Measurements from ENCODE around the gene USP28. TPM values are rescaled to one million over a fixed set of nuclear protein-coding genes. Genes with fewer than 3 reads are reported as not detected.
"Not testable (repeated sequence)": the region's sequence is repeated elsewhere in the genome, so short reads cannot be mapped to it uniquely, and the experiment has no call there.

Gene USP28
- total RNA-seq, 1 donor from 2014 or later, result 10.1 TPM

GRCh38 chr11:113838005-113838404 is 37.4 kb downstream of the USP28 start:
- no peak for DNase-seq (ENCODE audit: low spot score)

- no peak for DNase-seq (ENCODE audit: low spot score)
These were observed 40.1 kb downstream of the USP28 start for GRCh38 chr11:113835306-113835705.

DNA sequence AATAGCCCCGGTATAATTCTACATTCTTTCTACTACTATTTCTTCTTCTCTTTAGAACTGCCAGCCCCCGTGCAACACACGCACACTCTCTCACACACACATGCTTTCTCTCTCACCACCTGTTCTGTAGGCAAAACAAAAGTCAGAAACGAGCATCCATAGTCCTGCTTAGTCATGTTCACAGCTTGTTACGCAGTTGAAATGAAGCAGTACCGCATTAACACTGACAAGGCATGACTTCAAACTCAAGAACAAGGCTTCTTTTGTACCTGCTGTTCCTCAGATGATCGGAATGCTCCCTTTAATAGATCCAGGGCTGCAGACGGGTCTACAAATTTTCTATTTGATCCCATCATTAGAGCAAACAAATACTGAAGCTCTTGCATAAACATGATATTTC is 42.2 kb downstream of the USP28 start:
- no peak for DNase-seq (ENCODE audit: low spot score)

GRCh38 chr11:113831314-113831713 is 44.1 kb downstream of the USP28 start:
- DNase-seq (ENCODE audit: low spot score), result no peak

- no peak for DNase-seq (ENCODE audit: low spot score)
These were observed 45.6 kb downstream of the USP28 start for GRCh38 chr11:113829751-113830150.

DNA sequence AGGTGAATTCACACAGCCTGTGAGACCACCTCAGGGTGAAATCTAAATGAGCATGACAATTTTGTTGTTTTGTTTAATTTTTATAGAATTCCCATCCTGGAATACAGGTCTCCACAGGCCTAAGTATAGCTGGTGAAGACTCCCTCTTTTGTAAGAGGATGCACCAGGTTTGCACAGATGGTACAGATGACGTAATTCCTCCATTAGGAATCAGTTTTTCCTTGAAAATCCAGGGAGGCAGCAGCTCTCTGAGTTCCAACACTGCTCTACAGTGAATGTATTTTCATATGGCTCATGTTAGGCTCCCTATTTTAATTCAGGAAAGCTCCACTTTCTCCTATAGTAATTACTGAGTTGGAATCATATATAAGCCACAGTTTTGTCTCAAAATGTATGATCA is 47.2 kb downstream of the USP28 start:
- no peak for DNase-seq (ENCODE audit: low spot score)

DNA sequence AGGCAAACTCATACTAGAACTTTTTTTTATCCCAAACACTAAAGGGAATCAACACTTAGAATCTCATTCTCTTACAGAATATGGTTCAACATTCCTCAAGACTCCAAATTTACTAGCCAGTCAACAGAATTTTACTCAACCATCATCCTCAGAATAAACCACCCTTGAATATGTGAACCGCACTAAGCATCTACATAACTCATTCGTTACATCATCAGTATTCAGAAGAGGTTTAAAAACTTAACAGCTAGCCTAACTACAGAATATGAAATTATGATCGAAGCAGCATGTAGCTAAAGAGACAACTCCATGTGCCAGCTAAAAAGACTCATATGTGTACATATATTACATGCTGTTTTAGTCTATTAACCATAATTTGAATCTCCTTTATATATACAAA is 47.9 kb downstream of the USP28 start:
- no peak for DNase-seq (ENCODE audit: low spot score)

- DNase-seq (ENCODE audit: low spot score), result no peak
These were observed 56.9 kb downstream of the USP28 start for GRCh38 chr11:113818426-113818825.

DNA sequence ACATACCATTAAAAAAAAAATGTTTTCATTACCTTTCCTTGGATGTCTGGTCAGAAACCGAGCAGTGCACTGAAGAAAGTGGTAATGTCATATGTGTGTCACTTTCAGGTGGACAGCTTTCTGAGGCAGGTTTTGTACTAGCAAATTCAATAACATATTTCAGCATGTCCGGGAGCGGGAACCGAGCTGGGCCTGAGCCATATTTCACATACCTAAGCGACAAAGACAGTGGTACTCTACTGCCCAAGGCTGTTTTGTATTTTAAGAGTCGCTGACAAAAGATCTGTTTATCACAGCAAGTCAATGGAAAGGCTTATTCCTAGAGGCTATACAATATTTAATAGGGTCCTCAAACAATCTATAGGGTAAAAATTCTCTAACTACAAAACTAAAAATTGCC is 57.7 kb downstream of the USP28 start:
- DNase-seq (ENCODE audit: low spot score), result no peak

GRCh38 chr11:113817162-113817561 is 58.2 kb downstream of the USP28 start:
- no peak for DNase-seq (ENCODE audit: low spot score)

DNA sequence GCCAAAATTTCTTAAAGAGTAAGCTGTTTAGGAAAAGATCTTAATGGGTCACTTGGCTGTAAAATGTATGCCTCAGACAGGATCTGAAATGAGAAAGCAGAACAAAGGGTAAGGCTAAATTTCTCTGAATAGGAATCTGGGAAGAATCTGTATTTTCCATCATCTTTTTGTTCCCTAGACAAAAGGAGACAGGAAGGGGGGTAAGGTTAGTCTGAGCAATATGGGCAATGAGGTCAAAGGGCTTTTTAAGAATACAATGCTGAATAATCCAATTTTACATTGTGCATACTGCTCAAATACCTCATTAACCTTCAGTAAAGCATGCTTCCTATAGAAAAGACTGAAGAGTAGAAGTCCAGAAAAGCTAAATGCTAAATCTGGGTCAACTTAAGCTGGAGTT is 61.2 kb downstream of the USP28 start:
- DNase-seq (ENCODE audit: low spot score), result no peak

GRCh38 chr11:113808931-113809330 is 66.4 kb downstream of the USP28 start:
- no peak for DNase-seq (ENCODE audit: low spot score)

DNA sequence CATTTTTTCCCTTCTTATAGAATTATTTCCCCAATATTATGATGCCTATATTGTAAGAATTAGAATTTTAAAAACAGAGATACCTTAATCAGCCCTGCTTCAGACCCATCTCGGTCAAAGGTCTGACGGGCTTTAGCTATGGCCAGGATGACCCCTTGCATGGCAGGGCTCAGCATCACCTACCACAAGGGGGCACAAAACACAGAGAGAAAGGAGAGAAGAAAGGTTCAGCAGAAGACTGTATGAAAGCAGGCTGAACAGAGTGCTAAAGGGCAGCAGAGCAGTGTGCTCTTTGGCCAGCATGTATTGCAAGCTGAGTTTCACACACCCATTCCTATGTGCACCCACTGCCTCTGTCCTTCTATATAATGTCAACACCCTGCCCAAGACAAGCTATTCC is 69.0 kb downstream of the USP28 start:
- no peak for DNase-seq (ENCODE audit: low spot score)

- DNase-seq (ENCODE audit: low spot score), result no peak
These were observed 69.7 kb downstream of the USP28 start for GRCh38 chr11:113805640-113806039.

DNA sequence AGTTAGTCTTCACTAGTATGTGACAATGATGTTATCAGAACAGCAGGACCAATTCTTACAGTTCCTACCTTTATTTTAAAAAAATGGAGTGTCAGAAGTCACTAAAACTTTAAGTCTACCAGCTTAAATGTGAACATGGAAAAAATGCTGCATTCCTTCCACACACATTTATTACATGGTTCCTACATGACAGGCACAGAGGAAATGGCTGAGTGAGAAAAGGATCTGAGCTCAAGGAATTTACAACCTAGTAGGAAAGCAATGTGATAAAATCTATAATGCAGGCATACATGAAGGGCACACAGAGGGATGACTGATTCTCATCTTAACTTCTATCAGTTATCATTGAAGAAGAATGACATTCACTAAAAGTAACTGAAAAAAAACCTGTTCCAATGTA is 72.8 kb downstream of the USP28 start:
- DNase-seq (ENCODE audit: low spot score), result no peak

DNA sequence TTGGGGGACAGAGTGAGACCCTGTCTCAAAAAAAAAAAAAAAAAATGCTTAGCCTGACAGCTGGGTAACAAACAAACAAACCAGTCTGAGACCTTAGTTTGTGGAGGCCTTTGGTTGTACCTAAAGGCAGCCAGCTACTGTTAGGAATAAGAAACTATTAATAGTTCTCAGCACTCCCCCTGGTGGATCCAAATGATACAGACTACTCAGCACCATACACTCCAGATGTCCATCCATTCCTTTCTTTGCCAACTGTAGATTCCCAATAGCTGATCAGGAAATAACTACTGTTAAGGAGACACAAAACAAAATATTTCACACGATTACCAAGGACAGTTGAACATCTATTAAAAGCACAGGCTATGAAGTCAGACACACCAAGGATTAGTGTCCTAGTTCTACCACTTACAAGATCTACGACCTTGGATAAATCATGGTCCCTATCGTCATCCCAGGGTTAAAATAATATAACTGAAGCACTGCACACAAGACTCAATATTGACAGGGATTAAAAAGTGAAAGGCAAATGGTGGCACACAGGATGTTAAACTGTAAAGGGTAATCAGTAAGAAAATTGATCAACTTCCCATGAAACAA is 78.6 kb downstream of the USP28 start:
- DNase-seq (ENCODE audit: low spot score), result no peak

- DNase-seq (ENCODE audit: low spot score), result no peak
These were observed 85.6 kb downstream of the USP28 start for GRCh38 chr11:113789675-113790320.

DNA sequence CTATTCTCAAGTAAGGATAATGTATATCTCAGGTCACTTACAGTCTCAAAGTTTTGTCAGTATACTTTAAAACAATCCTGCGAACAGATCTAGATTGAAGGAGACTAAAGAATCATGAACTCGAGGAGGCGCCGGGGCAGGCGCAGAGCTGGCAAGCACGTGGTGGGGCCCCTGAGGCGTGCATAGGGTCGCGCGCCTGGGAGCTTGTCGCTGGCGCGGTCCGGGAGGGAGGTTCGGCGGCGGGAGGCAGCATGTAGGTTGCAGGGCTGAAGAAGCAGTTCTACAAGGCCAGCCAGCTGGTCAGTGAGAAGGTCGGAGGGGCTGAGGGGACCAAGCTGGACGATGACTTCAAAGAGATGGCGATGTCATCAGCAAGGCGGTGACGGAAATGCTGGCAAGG is 86.4 kb downstream of the USP28 start:
- DNase-seq (ENCODE audit: low spot score), result not testable (repeated sequence)

- DNase-seq (ENCODE audit: low spot score), result no peak
These were observed 93.2 kb downstream of the USP28 start for GRCh38 chr11:113782134-113782533.

DNA sequence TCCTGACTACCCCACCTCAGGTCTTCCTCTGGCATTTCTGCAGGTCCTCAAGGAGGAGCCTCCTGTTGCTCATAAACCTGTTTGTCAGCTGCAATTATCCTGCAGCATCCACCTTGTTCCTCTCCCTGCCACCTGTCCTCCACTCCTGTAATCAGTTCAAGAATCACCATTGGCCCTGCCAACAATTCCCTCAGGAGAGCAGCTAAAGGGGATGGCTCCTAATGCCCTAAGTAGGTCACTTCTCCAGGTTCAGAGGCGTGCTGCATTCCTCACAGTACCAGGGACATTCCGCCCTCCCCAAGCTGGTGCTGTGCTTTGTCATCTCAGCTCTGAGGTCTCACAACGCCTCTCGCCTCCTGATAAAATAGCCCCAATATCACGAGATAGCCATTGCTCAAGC is 93.7 kb downstream of the USP28 start:
- no peak for DNase-seq (ENCODE audit: low spot score)

DNA sequence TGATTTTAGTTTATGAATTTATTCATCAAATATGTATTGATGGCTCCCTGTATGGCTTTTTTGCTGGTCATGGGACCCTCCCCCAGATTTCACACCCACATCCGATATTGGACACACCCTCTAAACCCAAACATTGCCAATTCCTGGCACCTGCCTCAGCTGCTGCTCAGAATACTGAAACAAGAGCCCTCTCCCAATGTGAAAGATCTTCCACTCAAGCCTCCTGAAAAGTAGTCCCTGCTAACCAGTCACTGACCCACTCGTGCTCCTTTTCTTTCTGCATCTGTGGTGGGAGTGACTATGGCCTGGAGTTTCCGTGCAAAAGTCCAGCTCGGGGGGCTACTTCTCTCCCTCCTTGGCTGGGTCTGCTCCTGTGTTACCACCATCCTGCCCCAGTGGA is 95.9 kb downstream of the USP28 start, which contains the start of gene CLDN25:
Gene CLDN25 (plus strand): TSS at position 301 of the 400 bp plus-strand sequence. CDS start 0 bp downstream, at position 301.
- no peak for DNase-seq (ENCODE audit: low spot score)

GRCh38 chr11:113778111-113778910 is 97.1 kb downstream of the USP28 start:
- DNase-seq (ENCODE audit: low spot score), result no peak

DNA sequence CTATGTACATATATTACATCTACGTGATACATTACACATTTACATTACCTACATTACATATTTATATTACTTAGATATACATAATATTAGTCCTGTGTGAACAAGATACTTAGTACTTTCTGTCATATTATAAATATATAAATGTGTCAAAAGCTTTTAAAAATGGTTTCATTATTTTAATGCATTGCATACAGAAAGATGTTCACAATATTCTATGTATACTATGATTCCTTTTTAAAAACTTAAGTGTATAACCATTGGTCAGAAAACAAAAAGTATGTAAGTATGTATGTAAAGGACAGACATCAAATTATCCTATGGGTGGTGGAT is 101.2 kb downstream of the USP28 start:
- DNase-seq (ENCODE audit: low spot score), result no peak

All from mesenteric fat pad (tissue), 1 donor.